Glutamatergic neuron (in vitro differentiated cells): ENCODE data around the gene TFF3. TPM values are rescaled to one million over a fixed set of nuclear protein-coding genes. Genes with fewer than 3 reads are reported as not detected.

ENCODE experiments used
- DNase-seq: peaks from one replicate; pipeline ENCODE4 v3.0.0; 2022
- H3K27ac Mint-ChIP-seq: one replicate; pipeline ENCODE4 v1.8.0; 2020; ENCODE audit warnings: mild to moderate bottlenecking, mixed read lengths, inconsistent platforms; ENCODE audit not compliant: unreplicated experiment
- H3K27me3 Mint-ChIP-seq: one replicate; pipeline ENCODE4 v1.8.0; 2020; ENCODE audit warnings: mild to moderate bottlenecking, moderate library complexity, mixed read lengths, inconsistent platforms; ENCODE audit not compliant: unreplicated experiment
- H3K36me3 Mint-ChIP-seq: one replicate; pipeline ENCODE4 v1.8.0; 2020; ENCODE audit warnings: mild to moderate bottlenecking, mixed read lengths, inconsistent platforms; ENCODE audit not compliant: unreplicated experiment
- H3K4me1 Mint-ChIP-seq: one replicate; pipeline ENCODE4 v1.8.0; 2020; ENCODE audit warnings: mild to moderate bottlenecking, low read depth, mixed read lengths, inconsistent platforms; ENCODE audit not compliant: unreplicated experiment
- H3K4me3 Mint-ChIP-seq: one replicate; pipeline ENCODE4 v1.8.0; 2020; ENCODE audit warnings: mild to moderate bottlenecking, mixed read lengths, inconsistent platforms; ENCODE audit not compliant: unreplicated experiment
- H3K9me3 Mint-ChIP-seq: one replicate; pipeline ENCODE4 v1.8.0; 2020; ENCODE audit warnings: mild to moderate bottlenecking, moderate library complexity, mixed read lengths, inconsistent platforms; ENCODE audit not compliant: unreplicated experiment
- CTCF ChIP-seq: fragments of 200-600 bp; sonication (generic); IDR thresholded peaks from one replicate; pipeline ENCODE4 v1.5.0; 2021; ENCODE audit not compliant: partially characterized antibody, unreplicated experiment
- total RNA-seq: library from RNA; stranded (reverse); fragmentation: NEBNext Ultra II Directional; extraction: Animal tissue kit (Norgen Biotek cat#: 25700); gene quantifications from one replicate; pipeline ENCODE4 v1.2.1, GENCODE V29; 2021; ENCODE audit not compliant: unreplicated experiment

Gene TFF3
- total RNA-seq, 1 donor from 2014 or later: not detected

- no peak overlapping the region for H3K27ac Mint-ChIP-seq
- H3K4me1 Mint-ChIP-seq: peaks cover 6% of the 10 kb centered on the region
- H3K9me3 Mint-ChIP-seq: no peaks in the 10 kb centered on the region
- DNase-seq: no peak
- peaks cover 4% of the 10 kb centered on the region for H3K27me3 Mint-ChIP-seq
- no peak overlapping the region for H3K4me3 Mint-ChIP-seq
- peaks cover 7% of the 10 kb centered on the region for H3K36me3 Mint-ChIP-seq
- TF ChIP-seq CTCF: no peak
Measured at GRCh38 chr21:42279341-42279871, 35.8 kb downstream of the TFF3 start.

- TF ChIP-seq CTCF: no peak
- peaks cover 4% of the 10 kb centered on the region for H3K27me3 Mint-ChIP-seq
- no peaks in the 10 kb centered on the region for H3K9me3 Mint-ChIP-seq
- peaks cover 6% of the 10 kb centered on the region for H3K4me1 Mint-ChIP-seq
- peak overlapping the region; percentile 18 for H3K27ac Mint-ChIP-seq
- peaks cover 7% of the 10 kb centered on the region for H3K36me3 Mint-ChIP-seq
- DNase-seq: no peak
- no peak overlapping the region for H3K4me3 Mint-ChIP-seq
Measured at GRCh38 chr21:42278451-42279149, 36.6 kb downstream of the TFF3 start.

- Mint-ChIP-seq H3K4me1 (peaks cover 6% of the 10 kb centered on the region), H3K27ac (no peak overlapping the region)
Measured at GRCh38 chr21:42277593-42277992, 37.6 kb downstream of the TFF3 start.

GRCh38 chr21:42276526-42277154 lies 38.6 kb downstream of the TFF3 start:
- no peak overlapping the region for H3K27ac Mint-ChIP-seq
- H3K4me3 Mint-ChIP-seq: no peak overlapping the region
- no peak for TF ChIP-seq CTCF
- no peak for DNase-seq
- H3K36me3 Mint-ChIP-seq: peaks cover 7% of the 10 kb centered on the region
- H3K9me3 Mint-ChIP-seq: no peaks in the 10 kb centered on the region
- peaks cover 4% of the 10 kb centered on the region for H3K4me1 Mint-ChIP-seq
- peaks cover 4% of the 10 kb centered on the region for H3K27me3 Mint-ChIP-seq

More at GRCh38 chr21:42277593-42277992, 37.6 kb downstream of the TFF3 start:
- Mint-ChIP-seq H3K9me3 (no peaks in the 10 kb centered on the region), H3K4me3 (no peak overlapping the region), H3K27me3 (peaks cover 4% of the 10 kb centered on the region), H3K36me3 (peaks cover 7% of the 10 kb centered on the region)
- DNase-seq: no peak
- no peak for TF ChIP-seq CTCF

- H3K4me1 Mint-ChIP-seq: peaks cover 4% of the 10 kb centered on the region
- H3K27ac Mint-ChIP-seq: no peak overlapping the region
- H3K36me3 Mint-ChIP-seq: peaks cover 7% of the 10 kb centered on the region
- TF ChIP-seq CTCF: no peak
- DNase-seq: no peak
- peaks cover 3% of the 10 kb centered on the region for H3K27me3 Mint-ChIP-seq
- no peak overlapping the region for H3K4me3 Mint-ChIP-seq
- H3K9me3 Mint-ChIP-seq: no peaks in the 10 kb centered on the region
Measured at GRCh38 chr21:42276076-42276475, 39.1 kb downstream of the TFF3 start.
